GM10248 (cell line): ENCODE results near the gene KRT86.

Experiments used
- CTCF ChIA-PET: fragments of 300-600 bp; sonication (Branson Sonifier 250); formaldehyde crosslinking; extraction: SDS; loops from one replicate; lab custom pipeline; 2021; ENCODE audit warnings: antibody characterized with exemption; lab: Yijun Ruan, JAX
- POLR2A ChIA-PET: fragments of 350-650 bp; sonication (Branson Sonifier 250); formaldehyde crosslinking; extraction: SDS; loops from one replicate; lab custom pipeline; 2020; ENCODE audit warnings: antibody characterized with exemption; lab: Yijun Ruan, JAX
- DNase-seq: peaks from one replicate; pipeline ENCODE4 v3.0.0; 2012; ENCODE audit errors: extremely low spot score
- CTCF ChIP-seq: IDR thresholded peaks from 2 replicates; pipeline ENCODE4 v1.5.1; 2012; ENCODE audit warnings: mild to moderate bottlenecking, low read depth; ENCODE audit errors: extremely low read depth, missing control alignments, control extremely low read depth

Gene KRT86

GRCh38 chr12:52347551-52348510 is 73.4 kb downstream of the KRT86 start:
- POLR2A ChIA-PET = no interaction called here
- DNase-seq = no peak
- CTCF ChIA-PET = interaction anchor here (1.2 kb wide), 1 partner anchor 25 kb away, joined by 3 read pairs; no protein-coding TSS in a partner anchor
- no peak for TF ChIP-seq CTCF

GRCh38 chr12:52349196-52349595 is 74.8 kb downstream of the KRT86 start:
- ChIA-PET POLR2A (no interaction called here), CTCF (interaction anchor here (1.2 kb wide), 1 partner anchor 12 kb away, joined by 4 read pairs; no protein-coding TSS in a partner anchor)
- DNase-seq = no peak
- no peak for TF ChIP-seq CTCF

GRCh38 chr12:52350021-52350620 is 75.7 kb downstream of the KRT86 start:
- no peak for TF ChIP-seq CTCF
- DNase-seq = no peak
- POLR2A ChIA-PET = no interaction called here
- CTCF ChIA-PET = interaction anchor here (1.2 to 1.9 kb wide), 2 partner anchors 11 to 20 kb away, joined by 4 to 5 read pairs; no protein-coding TSS in a partner anchor

- POLR2A ChIA-PET = no interaction called here
- DNase-seq = no peak
- CTCF ChIA-PET = interaction anchor here (1.9 kb wide), 1 partner anchor 20 kb away, joined by 5 read pairs; no protein-coding TSS in a partner anchor
- TF ChIP-seq CTCF = no peak
Measured at GRCh38 chr12:52350786-52351185, 76.3 kb downstream of the KRT86 start.

GRCh38 chr12:52351196-52352059 is 77.0 kb downstream of the KRT86 start:
- no peak for TF ChIP-seq CTCF
- ChIA-PET CTCF (interaction anchor here (0.9 to 1.9 kb wide), 3 partner anchors 10 to 24 kb away, joined by 3 to 5 read pairs (median 4); no protein-coding TSS in a partner anchor), POLR2A (interaction anchor here (0.8 kb wide), 1 partner anchor 309 kb away, joined by 4 read pairs; no protein-coding TSS in a partner anchor)
- DNase-seq = no peak
